CD4-positive, alpha-beta T cell treated with Interleukin-10 for 1 hour (primary cell): ENCODE results near the gene EFCAB6.
"Not testable (repeated sequence)": the region's sequence is repeated elsewhere in the genome, so short reads cannot be mapped to it uniquely, and the experiment has no call there.

ENCODE experiments used
- DNase-seq: peaks from one replicate; pipeline ENCODE4 v3.0.0-alpha.2; 2020

Gene EFCAB6

DNA sequence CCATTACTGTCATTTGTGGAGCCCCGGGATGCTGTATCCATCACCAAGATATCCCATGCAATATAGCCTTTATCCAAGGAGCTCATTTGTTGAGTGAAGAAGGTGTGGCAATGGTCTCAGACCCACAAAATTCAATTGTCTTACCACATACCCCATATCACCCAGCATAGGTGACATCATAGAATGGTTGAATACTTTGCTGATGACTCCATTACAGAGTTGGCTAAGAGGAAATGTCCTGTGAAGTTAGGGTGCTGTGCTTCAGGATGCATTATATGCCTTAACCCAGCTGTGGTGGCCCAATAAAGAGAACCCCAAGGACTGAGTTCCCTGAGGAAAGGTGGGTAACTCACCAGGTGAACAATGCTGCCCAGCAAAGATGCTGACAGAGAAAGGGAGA, 113.7 kb downstream of the EFCAB6 start:
- DNase-seq: no peak

DNA sequence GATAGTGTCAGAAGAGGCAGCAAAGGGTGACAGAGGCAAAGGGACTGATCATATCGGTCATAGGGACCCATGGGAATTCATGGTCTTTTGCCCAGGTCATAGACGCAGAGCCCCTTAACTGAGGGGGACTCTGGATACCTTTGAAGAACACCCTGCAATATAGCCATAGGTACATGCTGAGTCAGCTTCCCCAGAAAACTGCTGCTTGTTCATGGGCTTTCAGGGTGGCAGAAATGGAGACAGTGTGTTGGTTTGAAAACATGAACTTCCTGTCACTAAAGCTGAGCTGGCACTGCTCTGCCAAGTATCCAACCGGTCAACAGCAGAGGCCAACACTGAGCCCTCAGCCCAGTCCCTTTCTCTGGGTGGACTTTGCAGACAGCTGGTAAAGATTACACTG, 114.2 kb downstream of the EFCAB6 start:
- no peak for DNase-seq

DNA sequence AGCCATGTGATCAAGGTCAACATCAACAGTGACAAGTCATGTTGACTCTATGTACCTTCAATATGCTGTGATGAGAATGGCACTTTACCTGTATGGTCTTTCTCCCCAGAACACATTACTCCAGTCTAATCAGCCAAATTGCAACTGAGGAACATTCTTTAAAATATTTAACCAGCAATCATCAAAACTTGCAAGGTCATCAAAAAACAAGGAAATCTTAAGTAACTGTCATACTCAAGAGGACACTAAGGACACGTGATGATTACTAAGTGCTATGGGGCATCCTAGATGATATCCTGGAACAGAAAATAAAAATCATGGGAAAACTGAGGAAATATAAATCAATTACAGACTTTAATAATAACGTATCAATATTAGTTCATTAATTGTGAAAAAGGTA, 118.9 kb downstream of the EFCAB6 start:
- DNase-seq: no peak

DNA sequence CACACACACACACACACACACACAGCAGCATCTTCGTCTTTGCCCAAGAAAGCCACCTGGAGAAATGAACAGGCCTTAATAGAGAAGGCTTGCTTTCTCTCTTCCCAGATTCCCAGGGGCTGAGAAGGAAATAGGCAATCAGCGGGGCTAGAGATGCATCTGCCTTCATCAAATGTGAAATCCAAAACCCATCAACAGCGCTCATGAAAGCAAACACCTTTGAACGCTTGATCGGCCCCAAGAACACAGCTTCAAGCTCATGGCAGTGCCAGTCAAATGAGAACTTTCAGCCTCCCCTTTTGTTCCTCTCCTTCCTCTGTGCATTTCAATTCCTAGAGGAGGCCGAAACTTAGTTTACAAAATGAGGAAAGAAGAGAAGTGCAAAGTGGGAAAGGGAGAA, 122.7 kb downstream of the EFCAB6 start:
- DNase-seq: no peak

DNA sequence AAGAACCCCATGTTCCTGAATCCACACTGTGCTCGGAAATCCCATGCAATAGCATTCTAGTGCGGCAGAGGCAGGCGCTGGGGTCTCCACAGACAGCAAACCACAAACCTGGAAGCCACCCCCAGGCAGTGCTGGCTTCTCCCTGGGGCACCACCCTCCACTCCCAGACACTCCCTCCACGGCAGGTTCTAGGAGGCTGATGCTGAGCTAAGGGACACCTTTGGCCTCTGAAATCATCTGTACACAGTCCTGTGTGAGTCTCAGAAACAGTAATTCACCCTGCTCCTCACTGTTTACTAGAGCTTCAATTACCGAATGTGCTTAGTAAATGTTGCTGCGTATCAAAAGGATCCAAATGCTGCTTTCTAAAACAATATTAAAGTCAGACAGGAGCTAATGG, 129.3 kb downstream of the EFCAB6 start:
- DNase-seq: no peak

DNA sequence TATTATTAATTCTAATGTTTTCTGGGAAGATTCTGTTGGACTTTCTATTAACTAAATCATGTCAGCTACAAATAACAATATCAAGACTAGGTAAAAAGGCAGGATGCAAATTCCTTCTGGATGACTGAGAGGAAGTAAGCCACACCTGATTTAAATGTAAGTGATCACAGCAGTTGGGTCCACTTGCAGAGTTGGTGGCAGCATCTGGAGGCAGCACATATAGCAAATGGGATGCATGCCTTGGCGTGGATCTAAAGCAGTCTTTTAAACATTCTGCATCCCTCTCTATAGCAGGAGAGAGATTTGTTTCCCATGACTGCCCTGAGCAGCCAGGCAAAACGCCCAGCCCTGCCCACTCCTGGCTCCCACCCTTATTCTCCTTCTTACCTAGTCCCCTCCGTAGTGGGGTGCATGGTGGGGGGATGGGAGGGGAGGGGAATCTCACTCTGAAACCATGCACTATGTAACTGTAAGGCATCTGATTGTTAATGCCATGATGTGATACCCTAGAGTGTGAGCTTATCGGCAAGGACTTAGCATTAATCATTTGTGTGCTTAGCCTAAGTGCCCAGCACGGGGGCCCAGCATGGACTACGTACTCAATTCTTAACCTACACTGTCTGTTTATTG, 130.3 kb downstream of the EFCAB6 start:
- DNase-seq: no peak

DNA sequence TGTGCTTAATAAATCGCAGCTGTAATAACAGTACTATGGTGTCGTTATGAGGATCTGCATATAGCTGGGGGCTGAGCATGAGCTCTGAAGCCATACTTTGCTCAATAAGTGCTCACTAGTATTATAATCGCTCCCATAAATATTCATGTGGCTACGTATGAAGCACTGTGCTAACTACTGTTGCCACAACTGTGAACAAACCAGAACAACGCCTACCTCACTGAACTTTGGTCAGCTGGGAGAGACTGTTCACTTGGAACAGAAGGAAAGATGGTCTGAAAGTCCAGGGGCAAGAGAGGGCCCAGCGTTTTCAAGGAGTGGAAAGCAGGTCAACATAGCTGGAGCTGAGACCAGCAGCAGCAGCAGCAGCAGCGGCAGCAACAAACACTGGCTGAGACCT, 141.6 kb downstream of the EFCAB6 start:
- no peak for DNase-seq

DNA sequence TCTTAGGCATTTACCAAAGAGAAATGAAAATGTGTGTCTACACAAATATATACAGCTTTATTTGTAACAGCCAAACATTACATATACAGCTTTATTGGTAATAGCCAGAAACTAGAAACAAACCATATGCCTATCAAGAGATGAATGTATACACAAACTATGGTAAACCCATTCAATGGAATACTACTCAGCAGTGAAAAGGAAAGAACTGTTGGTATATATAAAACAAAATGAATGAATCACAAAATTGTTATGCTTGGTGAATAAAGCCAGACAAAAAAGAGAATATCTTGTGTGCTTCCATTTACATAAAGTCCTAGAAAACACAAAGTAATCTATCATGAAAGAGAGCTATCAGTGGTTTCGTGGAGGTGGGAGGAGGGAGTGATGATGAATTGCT, 142.9 kb downstream of the EFCAB6 start:
- DNase-seq: no peak

DNA sequence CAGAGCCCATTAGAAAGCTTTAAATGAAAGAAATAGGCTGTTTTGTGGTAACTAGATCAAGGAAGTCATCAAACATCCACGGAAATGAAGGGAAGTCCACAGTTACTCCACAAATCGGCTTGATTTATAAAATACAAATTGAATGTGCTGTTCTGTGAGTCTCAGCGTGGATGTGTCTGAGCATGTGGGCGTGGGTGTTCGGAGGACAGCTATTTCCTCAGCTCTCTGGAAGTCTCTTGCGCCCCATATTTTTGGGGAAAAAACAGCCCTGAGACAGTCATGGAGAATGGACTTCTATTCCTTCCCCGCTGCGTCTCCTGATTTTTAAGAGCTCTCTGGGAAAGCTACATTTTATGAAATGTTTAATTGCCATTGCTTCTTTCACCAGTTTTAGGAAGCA, 144.4 kb downstream of the EFCAB6 start:
- DNase-seq: no peak

DNA sequence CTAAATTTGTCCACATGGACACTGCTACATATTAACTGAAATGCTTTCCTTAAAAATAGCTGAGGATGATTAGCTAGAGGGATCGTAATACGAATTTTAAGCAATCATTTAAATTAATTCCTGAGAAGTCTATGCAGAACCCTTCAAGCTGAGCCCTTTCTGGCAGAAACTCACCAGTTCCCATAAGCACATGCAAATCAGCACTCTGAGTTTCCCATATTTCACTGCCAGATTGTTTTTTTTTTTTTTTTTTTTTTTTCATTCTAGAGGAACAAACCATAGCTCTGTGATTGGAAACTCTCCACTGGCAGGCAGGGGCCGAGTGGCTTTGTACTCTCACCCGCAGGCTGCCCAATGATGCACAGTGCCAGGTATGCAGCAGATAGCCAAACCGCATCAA, 145.6 kb downstream of the EFCAB6 start:
- no peak for DNase-seq

DNA sequence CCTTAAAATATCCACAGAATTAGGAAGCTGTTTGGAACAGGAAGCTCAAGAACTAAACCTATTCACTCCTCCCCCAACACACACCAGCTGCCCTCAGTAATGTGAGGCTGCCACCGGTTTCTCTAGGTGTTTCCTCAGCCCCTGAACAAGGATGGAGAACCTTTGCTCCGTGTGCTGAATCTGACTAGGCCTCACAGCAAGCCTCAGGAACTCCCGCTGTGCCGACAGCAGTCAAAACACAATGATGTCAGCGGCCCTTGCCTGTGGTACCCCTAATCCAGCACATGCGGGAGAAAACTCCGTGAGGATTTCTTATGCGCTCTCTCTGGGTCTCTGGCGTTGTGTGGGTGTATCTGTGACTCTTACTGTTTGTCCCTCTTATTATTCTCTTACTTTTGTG, 153.3 kb downstream of the EFCAB6 start:
- no peak for DNase-seq

DNA sequence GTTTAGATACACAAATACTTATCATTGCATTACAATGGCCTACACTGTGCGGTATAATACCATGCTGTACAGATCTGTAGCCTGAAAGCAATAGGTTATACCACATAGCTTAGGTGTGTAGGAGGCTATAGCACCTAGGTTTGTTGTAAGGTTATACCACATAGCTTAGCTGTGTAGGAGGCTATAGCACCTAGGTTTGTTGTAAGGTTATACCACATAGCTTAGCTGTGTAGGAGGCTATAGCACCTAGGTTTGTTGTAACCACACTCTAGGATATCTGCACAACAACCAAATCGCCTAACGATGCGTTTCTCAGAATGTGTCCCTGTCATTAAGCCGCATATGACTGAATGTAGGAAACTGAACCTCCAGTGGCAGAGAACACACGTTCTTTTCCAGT, 155.5 kb downstream of the EFCAB6 start:
- DNase-seq: not testable (repeated sequence)

DNA sequence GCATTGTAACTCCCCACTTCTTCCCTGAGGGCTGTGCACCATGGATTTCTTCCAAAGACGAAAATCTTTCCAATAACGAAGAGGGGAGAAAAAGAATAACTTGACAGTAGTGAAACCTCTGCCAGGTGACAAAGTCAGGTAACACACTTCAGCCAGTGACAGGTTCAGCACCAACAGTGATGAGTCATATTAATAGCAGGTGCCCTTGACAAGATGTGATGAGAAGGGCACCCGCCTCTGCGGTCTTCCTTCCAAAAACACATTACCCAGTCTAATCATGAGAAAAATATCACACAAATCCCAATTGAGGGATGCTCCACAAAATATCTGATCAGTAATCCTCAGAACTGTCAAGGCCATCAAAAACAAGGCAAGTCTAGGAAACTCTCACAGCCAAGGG, 157.8 kb downstream of the EFCAB6 start:
- DNase-seq: no peak

DNA sequence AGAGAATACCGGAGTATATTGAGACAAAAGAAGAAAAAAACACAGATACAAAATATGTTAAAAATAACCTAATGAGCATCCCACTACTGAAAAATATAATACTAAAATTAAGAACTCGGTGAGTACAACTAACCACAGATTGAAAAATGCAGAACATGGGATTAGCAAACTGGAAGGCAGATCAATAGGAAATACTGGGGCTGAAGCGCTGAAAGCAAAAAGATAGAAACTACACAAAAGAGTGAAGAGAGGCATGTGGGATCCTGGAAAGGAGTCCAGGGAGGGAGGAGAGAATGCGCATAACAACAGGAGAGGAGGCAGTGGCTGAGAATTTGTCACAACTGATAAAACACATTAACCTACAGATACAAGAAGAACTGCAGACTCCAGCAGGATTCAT, 159.3 kb downstream of the EFCAB6 start:
- DNase-seq: no peak

DNA sequence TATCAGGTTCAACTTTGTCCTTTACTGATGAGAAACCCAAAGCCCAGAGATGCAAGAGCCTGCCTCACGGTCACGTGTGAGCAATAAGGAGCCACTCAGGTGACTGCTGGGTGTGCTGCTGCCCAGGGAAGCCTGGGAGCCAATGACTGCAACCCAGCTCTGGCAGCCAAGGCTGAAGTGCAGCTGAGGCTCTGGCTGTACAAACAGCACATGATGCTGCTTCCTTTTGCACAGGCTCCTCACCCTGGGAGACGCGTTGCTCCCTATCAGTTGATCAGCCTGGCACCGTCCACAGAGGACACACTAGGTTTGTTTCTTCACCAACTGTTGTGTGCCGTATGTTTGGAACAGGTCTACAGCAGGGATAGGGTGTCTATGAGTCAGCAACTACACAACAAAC, 168.7 kb downstream of the EFCAB6 start:
- DNase-seq: no peak

DNA sequence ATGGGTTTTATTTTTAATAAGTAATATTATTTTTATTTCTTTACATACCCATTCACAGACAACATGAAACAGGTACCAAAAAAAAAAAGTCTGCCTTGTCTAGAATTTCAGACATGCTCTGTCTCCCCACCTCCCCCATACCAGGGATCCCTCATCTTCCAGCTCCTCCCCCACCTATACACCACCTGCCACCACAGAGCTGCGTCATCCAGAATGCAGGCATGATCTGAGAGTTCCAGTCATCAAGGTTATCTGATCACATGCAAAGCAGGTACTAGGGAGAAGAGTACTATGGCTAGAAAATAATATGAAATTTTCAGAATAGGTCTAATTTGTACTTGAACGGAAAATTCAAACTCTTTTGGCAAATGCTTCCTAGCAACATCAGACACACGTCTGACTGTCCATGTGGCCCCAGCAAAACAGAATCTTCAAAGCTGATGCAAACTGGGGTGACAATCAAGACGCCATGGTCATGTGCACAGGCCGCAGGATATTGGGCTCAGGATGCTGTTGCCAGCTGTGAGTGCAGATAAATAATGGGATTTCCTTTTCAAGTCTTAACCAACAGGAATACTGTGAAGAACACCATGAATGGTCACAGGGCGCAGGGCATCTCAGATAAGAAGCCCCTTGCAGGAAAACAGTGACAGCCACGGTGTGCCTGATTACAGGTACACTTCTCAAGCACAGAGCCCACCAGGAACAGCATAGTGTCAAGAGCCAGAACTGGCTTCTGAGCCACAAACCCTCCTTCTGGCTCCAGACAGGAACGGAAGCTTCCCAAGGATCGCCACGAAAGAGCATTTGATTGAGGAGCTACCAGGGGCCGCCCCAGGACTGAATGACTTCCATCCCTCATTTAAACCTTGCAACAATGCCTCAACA, 169.5 kb downstream of the EFCAB6 start:
- DNase-seq: no peak

DNA sequence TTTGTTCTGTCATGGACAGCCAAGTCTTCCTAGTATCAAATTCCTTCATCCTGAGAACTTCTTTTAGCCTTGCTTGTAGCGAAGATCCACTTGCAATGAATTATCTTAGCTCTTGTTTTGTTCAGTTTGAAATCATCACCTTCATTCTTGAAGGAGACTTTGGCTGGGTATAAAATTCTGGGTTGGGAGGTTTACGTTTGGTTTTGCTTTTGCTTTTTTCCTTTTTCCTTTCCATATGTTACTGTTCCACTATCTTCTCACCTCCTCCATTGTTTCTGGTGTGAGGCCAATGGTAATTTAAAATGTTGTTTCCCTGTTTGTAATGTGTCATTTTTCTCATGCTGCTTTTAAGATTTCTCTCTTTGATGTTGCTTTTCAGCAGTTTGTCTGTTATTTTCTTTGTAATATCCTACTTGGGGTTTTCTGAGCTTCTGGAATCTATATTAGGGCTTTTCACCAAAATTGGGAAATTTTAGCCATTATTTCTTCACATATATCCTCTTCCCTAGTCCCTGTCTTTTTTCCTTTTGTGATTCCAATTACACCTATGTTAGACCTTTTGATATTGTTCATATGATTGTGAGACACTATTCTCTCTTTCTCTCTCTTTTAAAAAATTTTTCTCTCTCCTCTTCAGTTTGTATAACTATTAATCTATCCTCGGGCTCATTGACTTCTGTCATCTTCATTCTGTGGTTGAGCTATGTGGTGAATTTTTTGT, 172.7 kb downstream of the EFCAB6 start:
- no peak for DNase-seq

DNA sequence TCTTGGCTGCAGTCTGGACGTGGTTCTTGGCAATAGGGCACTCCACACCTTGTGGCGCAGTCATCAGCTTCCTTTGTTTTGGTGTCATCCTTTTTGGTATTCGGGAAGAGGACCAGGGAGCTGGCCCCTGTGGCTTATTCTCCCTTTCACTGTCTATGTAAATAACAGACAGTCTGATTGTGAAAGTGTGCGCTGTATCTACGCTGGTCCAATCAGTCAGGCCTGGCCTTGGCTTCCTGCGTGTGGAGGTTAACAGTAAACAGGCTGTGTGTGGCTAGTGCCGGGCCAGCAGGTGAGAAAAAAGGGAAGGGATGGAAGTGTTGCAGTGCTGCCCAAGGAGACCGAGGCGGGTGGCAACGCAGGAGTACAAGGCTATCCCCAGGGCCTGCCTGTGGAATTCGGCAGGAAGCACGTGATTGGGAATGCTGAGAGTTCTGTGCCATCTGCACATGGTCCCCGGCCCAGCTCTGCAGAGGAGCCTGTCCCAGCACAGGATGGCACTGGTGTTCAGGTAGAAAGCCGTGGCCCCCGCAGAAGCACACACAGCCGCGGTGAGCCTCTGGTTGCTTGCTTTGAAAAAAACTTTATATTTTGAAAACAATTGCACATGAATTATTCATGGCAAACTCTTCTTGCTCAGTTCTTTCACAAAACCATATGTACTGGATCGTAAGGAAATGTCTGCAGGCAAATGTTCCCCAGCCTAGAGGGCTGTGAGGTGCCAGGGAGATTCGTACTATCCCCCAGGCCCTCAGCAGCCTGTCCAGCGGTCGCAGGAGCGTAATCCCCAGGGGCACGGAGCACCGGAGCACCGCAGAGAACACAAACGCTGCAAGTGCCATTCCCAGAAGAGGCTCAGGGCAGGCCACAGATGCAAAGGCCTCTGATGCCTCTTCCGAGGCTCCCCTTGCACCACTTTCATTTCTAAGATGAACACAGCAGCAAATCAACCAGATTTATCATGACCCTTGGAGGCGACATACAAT, 174.5 kb downstream of the EFCAB6 start:
- DNase-seq: no peak

DNA sequence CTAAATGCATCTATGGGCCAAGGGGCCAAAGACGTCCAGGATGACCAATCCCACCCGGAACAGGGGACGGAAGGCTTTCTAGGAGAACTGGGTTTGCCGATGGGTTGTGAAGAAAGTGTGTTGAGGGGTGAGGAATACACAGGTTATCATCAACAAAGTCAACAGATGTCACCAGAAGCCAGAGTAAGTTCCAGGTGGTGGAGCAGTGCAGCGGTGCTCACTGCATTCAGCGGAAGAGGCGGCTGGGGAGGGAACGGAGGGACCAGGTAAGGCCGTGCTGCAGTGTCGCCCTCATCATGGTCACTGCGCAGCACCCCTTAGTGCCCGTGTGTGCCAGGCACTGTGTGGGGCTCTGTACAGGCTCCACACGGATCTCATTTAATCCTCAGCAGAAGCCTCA, 176.0 kb downstream of the EFCAB6 start:
- DNase-seq: no peak

DNA sequence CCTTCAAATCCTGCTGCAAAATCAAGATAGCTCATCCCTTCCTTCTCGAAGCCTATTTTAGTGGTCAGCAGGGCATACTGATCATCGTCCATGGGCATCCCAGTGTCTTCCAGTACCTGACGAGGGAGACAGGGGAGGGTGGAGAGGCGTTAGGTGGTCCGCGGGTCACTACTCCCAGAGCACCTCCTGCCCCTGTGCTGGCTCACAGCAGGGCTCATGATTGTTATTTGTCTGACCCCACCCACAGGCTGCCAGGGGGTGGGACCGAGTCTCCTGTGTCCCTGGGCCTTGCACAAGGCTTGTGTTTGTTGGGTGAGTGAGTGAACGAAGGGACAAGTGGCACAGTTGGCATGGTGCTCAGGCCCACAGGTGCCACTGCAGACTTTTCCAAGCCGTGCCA, 177.0 kb downstream of the EFCAB6 start:
- DNase-seq: no peak

DNA sequence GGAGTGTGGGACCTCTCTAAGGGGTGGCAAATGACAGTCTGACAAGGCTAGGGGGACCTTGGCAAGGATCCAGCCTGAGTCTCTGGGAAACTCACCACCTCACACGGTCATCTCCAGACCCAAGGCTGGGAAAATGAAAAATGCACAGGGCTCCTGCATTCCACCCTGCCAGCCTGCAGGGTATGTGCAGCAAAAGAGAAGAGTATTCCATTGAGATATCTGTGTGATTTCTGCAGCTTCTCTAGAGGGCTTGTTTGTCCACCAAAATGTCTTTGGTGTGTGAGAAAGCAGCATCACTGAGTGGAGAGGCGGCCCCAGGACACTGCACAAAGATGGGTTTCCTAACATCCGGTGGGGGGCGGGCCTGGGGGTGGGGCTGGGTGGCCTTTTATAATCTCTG, 177.8 kb downstream of the EFCAB6 start:
- no peak for DNase-seq

DNA sequence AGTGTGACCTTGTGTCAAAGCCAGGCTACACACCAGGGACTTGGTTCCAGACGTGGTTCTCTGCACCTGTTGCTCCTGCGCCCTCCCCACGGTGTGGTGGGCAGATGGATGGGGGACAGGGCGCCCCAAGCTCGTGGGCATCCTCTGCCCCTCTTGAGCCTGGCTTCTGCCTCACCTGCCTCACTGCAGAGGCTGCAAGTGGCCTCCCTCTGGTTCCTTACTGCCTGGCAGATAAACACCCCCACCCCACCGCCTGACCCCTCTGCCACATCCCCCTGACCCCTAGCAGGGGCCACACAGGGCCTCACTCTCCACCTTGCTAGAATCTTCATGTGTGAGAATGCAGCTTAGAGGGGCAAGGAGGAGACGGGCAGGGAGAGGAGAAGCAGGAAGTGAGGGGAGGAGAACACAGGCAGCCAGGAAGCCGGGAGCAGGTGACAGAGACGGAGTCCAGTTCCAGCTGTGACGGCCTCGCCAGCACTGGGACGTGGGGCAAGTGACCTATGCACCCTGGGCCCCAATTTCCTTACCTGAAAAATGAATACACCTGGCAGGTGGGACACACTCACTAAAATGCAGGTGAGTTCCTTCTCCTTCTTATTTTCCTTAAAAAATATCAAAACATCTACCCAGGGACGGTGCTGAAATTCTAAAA, 178.3 kb downstream of the EFCAB6 start:
- no peak for DNase-seq
